Mammary epithelial cell (primary cell): ENCODE data around the gene MOB1A.

Experiments
- CTCF ChIP-seq, 2 donors: IDR thresholded peaks in 1 of 2; conservative IDR thresholded peaks in 1 of 2; 2 replicates each; pipeline ENCODE4 v1.5.1; 2011 to 2012; ENCODE audit warnings: inconsistent platforms in 2 of 2, low read length in 2 of 2, mild to moderate bottlenecking in 2 of 2, control low read depth in 1 of 2, low read depth in 1 of 2; ENCODE audit not compliant: insufficient read depth in 1 of 2; ENCODE audit errors: extremely low read depth in 1 of 2
- EZH2 ChIP-seq: IDR thresholded peaks from 2 replicates; pipeline ENCODE4 v1.6.1; 2012; ENCODE audit warnings: low read length, inconsistent platforms, borderline replicate concordance

DNA sequence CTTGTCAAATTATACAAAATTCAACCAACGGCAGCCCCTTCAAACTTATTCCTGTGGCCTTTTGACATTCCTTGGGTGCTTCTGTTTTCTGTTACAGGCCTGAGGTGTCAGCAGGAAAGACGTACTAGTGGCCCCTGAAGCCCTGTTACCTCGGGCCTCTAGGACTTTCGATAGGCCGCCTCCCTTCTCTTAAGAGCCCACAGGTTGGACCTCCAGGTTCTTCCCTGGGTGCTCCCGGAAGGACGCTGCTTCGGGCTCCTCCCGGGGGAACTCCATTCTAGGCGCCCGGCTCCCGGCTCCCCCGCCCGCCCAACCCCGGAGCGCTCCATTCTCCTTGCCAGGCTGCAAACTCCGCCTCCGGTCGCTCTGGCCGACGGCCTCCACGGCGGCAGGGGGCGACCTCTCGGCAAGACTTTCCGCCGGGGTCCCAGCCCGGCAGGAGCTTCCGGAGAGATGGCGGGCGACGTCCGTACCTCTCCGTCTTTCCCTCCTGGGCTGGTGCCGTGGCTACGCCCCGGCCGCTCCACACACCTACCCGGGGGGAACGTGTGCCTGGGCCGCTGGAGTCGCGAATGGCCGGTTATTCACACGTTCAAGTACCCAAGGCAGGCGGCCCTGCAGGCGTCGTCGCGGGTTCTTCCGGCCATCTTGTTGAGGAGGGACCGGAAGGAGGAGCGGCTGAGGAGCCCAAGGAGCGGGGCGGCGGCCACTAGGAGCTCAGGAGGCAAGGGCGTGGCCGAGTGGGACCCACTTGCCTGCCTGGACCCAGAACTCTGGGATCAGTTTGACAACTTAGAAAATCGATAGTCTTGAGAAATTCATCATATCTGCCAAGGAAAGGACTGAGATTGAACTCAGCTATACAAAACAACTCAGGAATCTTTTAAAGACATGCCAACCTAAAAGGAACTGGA lies 58.5 kb downstream of the MOB1A start:
- TF ChIP-seq EZH2 (no peak), CTCF (conservative IDR thresholded peaks at IDR 0.05 in 1 of 2, IDR thresholded peaks at IDR 0.05 in 1 of 2; ENCODE audit: extremely low read depth in 1 of 2, insufficient read depth in 1 of 2, low read depth in 1 of 2, low read length in 2 of 2) (peak; percentile 21 to 67)
